Nephron progenitor cell (in vitro differentiated cells): Measurements from ENCODE around the gene FAM20A.

Experiments used
- DNase-seq: peaks from one replicate; pipeline ENCODE4 v3.0.0; 2021
- H3K27ac Mint-ChIP-seq: 2 replicates; pipeline ENCODE4 v1.8.0; 2021; ENCODE audit warnings: mild to moderate bottlenecking, moderate library complexity, mixed read lengths
- H3K27me3 Mint-ChIP-seq: 2 replicates; pipeline ENCODE4 v1.8.0; 2021; ENCODE audit warnings: mild to moderate bottlenecking, low read depth, mixed read lengths; ENCODE audit not compliant: poor library complexity
- H3K36me3 Mint-ChIP-seq: 2 replicates; pipeline ENCODE4 v1.8.0; 2021; ENCODE audit warnings: low read depth, mixed read lengths
- H3K4me1 Mint-ChIP-seq: 2 replicates; pipeline ENCODE4 v1.8.0; 2021; ENCODE audit warnings: mixed read lengths
- H3K4me3 Mint-ChIP-seq: 2 replicates; pipeline ENCODE4 v1.8.0; 2021; ENCODE audit warnings: mild to moderate bottlenecking, moderate library complexity, mixed read lengths
- H3K9me3 Mint-ChIP-seq: 2 replicates; pipeline ENCODE4 v1.8.0; 2021; ENCODE audit warnings: mild to moderate bottlenecking, moderate library complexity, mixed read lengths
- TF ChIP-seq, protein P1 (sequence below): fragments of 200-600 bp; sonication (generic); IDR thresholded peaks from 2 replicates; pipeline ENCODE4 v1.5.0; 2021; ENCODE audit warnings: antibody characterized with exemption

FAM20A gene

DNA sequence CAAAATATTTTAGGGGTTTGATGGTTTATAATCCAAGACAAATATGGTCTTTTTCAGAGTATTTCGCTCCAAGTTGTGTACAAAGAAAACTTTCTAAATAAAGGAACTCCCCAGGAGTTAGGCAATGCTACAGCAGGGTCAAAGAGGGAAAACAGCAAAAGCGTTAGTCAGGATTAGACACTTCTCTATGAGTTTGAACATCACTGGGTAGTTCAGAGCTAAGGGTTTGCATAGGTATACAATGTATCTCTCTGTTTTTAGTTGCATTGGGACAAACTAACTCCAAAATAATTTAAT is 34.8 kb downstream of the FAM20A start:
- TF ChIP-seq, protein P1, sequence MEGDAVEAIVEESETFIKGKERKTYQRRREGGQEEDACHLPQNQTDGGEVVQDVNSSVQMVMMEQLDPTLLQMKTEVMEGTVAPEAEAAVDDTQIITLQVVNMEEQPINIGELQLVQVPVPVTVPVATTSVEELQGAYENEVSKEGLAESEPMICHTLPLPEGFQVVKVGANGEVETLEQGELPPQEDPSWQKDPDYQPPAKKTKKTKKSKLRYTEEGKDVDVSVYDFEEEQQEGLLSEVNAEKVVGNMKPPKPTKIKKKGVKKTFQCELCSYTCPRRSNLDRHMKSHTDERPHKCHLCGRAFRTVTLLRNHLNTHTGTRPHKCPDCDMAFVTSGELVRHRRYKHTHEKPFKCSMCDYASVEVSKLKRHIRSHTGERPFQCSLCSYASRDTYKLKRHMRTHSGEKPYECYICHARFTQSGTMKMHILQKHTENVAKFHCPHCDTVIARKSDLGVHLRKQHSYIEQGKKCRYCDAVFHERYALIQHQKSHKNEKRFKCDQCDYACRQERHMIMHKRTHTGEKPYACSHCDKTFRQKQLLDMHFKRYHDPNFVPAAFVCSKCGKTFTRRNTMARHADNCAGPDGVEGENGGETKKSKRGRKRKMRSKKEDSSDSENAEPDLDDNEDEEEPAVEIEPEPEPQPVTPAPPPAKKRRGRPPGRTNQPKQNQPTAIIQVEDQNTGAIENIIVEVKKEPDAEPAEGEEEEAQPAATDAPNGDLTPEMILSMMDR = no peak
- Mint-ChIP-seq H3K4me1 (no peaks in the 10 kb centered on the region), H3K9me3 (no peaks in the 10 kb centered on the region), H3K27ac (no peak overlapping the region), H3K36me3 (no peaks in the 10 kb centered on the region), H3K4me3 (no peak overlapping the region), H3K27me3 (peaks cover 9% of the 10 kb centered on the region)
- no peak for DNase-seq

DNA sequence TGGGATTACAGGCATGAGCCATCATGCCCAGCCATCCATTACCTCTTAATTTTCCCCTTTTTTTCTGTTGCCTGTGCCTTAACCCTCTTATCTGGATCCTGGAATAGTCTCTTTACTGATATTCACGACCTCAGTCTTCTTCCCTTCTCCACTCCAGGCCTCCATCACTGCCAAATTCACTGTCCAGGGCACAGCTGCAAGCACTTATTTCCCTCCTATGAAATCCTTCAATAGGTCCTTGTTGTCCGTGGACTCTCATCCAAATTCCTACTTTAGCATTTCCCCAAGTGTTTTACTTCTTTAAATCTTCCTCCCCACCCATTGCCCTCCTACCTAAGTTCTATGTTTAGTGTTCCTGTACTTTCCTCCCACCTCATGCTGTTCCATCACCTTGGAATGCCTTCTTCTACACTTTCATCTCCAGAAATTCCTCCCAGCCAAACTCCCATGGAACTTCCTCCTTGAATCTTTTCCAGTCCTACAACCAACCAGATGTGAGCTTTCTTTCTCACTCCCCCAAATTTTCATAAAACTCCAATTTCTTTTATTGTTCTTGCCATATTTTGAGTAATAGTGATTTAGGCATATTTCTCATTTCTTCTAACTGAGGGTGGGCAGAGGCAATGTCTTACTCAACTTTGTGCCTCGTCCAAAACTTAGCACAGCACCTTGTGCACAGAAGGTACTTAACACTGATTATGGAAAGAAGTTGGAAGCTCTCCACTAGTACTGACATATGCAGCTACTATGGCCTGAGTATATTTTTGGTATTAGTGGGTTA is 35.3 kb downstream of the FAM20A start:
- no peaks in the 10 kb centered on the region for H3K4me1 Mint-ChIP-seq
- no peak overlapping the region for H3K4me3 Mint-ChIP-seq
- TF ChIP-seq, protein P1 = no peak
- no peak for DNase-seq
- no peak overlapping the region for H3K27ac Mint-ChIP-seq
- peaks cover 9% of the 10 kb centered on the region for H3K27me3 Mint-ChIP-seq
- H3K36me3 Mint-ChIP-seq = no peaks in the 10 kb centered on the region
- H3K9me3 Mint-ChIP-seq = no peaks in the 10 kb centered on the region

DNA sequence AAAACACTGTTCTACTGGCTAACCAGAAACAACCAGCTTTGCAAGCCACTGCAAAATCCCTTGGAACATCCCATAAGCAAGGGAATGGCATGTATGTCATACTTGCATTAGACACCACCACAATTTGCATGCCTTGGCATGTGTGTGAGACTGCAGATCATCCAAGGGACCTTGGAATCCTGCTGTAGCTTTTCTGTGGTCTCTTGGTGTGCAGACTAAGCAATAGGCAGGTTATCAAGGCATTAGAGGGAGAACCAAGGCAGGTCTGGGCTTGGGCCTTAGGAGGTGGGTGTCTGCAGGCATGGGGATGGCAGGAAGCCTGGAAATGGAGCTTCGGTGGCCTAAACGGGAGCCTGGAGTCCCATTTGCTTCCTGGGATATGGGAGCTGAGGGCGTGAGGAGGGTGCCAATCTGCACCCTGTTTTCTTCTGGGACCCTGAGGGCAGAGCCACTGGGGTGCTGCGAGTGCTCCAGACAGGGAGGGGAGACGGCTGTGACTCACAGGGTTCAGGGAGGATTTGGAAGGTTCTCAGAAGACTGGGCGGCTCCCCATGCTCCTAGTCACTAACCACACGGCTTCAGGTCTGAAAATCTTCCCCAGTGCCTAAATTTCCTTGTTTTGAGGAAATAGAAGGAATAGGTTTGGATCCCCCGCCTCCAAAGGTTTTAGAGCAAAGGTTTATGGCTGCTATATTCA is 36.6 kb downstream of the FAM20A start:
- no peak overlapping the region for H3K4me3 Mint-ChIP-seq
- TF ChIP-seq, protein P1 = no peak
- no peak for DNase-seq
- no peak overlapping the region for H3K27ac Mint-ChIP-seq
- H3K4me1 Mint-ChIP-seq = no peaks in the 10 kb centered on the region
- no peaks in the 10 kb centered on the region for H3K9me3 Mint-ChIP-seq
- H3K27me3 Mint-ChIP-seq = peaks cover 9% of the 10 kb centered on the region
- H3K36me3 Mint-ChIP-seq = no peaks in the 10 kb centered on the region

DNA sequence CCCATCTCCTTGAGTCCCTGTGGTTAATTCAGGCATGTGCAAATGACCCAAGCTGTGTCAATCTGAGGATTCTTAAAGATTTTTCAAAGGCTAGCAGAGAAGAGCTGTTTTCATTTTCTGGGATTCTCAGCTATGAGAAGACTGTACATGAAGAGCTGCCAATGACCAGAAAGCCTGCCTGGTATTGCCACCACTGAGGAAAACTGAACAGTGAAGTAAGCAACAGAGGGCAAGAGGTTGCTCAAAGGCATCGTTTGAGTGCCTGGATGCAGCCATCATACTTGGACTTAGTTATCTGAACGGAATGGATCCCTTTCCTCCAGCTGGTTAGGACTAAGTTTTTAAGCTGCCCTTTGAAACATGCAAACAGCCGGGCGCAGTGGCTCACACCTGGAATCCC is 38.4 kb downstream of the FAM20A start:
- Mint-ChIP-seq H3K4me3 (no peak overlapping the region), H3K27me3 (peaks cover 13% of the 10 kb centered on the region), H3K9me3 (no peaks in the 10 kb centered on the region), H3K4me1 (peaks cover 11% of the 10 kb centered on the region), H3K27ac (no peak overlapping the region), H3K36me3 (no peaks in the 10 kb centered on the region)
- TF ChIP-seq, protein P1 = no peak
- no peak for DNase-seq

DNA sequence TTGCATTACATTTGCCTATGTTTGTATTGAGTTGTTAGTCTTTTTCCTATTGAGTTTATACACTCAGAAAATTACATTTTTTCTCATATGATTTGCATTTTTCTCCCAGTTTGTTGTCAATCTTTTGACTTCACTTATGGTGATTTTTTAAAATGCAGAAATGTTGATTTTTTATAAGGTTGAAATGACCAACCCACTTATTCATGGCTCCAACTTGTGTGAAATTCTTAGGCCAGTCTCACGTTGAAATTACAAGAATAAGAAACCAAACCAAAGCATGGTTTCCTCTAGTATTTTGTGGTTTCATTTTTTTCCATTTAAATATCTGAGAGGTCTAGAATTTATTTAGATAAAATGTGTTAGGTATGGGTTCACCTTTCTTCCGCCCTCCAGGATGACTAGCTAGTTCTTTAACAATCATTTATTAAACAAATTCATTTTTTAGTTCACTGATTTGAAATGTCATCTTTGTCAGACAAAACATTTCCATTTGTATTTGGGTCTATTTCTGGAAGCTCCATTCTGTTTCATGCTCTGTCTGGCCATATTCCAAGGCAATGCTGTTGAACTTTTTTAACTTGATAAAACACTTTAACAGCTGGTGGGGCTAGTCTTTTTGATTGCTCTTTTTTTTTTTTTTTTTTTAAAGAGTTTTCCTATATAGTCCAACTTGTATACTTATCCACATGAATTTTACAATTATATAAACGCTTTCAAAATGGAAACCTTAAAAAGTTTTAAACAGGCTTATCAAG is 40.0 kb downstream of the FAM20A start:
- Mint-ChIP-seq H3K4me3 (no peak overlapping the region), H3K4me1 (peaks cover 18% of the 10 kb centered on the region), H3K27me3 (peaks cover 13% of the 10 kb centered on the region), H3K27ac (no peak overlapping the region), H3K36me3 (no peaks in the 10 kb centered on the region), H3K9me3 (no peaks in the 10 kb centered on the region)
- no peak for DNase-seq
- TF ChIP-seq, protein P1 = no peak
